ENCODE results near the gene CHURC1.

DNA sequence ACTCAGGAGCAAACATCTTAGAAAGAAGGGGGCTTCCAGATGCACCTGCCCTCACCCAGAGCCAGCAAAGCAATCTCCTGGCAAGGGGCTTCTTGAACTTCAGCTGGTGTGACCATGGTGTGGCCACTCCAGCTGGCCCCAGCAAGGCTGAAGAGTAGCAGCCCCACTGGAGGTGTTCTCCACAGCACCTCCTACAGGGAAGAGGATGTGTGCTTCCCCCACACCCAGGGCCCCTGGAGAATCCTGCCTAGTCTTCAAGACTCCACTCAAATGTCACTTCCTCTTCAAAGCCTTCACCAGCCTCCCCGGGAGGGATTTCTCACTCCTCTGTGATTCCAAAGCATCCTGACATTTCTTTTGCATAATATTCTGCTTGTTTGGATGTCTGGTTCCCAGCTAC lies 49.4 kb downstream of the CHURC1 start:
- TF ChIP-seq, protein P1, sequence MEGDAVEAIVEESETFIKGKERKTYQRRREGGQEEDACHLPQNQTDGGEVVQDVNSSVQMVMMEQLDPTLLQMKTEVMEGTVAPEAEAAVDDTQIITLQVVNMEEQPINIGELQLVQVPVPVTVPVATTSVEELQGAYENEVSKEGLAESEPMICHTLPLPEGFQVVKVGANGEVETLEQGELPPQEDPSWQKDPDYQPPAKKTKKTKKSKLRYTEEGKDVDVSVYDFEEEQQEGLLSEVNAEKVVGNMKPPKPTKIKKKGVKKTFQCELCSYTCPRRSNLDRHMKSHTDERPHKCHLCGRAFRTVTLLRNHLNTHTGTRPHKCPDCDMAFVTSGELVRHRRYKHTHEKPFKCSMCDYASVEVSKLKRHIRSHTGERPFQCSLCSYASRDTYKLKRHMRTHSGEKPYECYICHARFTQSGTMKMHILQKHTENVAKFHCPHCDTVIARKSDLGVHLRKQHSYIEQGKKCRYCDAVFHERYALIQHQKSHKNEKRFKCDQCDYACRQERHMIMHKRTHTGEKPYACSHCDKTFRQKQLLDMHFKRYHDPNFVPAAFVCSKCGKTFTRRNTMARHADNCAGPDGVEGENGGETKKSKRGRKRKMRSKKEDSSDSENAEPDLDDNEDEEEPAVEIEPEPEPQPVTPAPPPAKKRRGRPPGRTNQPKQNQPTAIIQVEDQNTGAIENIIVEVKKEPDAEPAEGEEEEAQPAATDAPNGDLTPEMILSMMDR (conservative IDR thresholded peaks at IDR 0.05; ENCODE audit: low read depth in 2 of 2), result peak in 1 of 2 experiments; percentile 46; a peak in 3 of 4 replicates
- TF ChIP-seq EZH2 (IDR thresholded peaks at IDR 0.05; ENCODE audit: low read depth, unreplicated experiment) (no peak), POLR2AphosphoS5 (IDR thresholded peaks at IDR 0.05; ENCODE audit: low read depth) (no peak), JUNB (IDR thresholded peaks at IDR 0.05; ENCODE audit: unreplicated experiment) (no peak), NANOG (IDR thresholded peaks at IDR 0.05; ENCODE audit: borderline replicate concordance) (no peak), ZNF331 (CRISPR knock-in tag; IDR thresholded peaks at IDR 0.05; ENCODE audit: low read depth) (no peak), EZH2phosphoT487 (IDR thresholded peaks at IDR 0.05; ENCODE audit: unreplicated experiment) (no peak), CREB1 (CRISPR knock-in tag; IDR thresholded peaks at IDR 0.05; ENCODE audit: low read depth) (no peak), ZNF114 (CRISPR knock-in tag; IDR thresholded peaks at IDR 0.05) (no peak)
- TF ChIP-seq, protein P2, sequence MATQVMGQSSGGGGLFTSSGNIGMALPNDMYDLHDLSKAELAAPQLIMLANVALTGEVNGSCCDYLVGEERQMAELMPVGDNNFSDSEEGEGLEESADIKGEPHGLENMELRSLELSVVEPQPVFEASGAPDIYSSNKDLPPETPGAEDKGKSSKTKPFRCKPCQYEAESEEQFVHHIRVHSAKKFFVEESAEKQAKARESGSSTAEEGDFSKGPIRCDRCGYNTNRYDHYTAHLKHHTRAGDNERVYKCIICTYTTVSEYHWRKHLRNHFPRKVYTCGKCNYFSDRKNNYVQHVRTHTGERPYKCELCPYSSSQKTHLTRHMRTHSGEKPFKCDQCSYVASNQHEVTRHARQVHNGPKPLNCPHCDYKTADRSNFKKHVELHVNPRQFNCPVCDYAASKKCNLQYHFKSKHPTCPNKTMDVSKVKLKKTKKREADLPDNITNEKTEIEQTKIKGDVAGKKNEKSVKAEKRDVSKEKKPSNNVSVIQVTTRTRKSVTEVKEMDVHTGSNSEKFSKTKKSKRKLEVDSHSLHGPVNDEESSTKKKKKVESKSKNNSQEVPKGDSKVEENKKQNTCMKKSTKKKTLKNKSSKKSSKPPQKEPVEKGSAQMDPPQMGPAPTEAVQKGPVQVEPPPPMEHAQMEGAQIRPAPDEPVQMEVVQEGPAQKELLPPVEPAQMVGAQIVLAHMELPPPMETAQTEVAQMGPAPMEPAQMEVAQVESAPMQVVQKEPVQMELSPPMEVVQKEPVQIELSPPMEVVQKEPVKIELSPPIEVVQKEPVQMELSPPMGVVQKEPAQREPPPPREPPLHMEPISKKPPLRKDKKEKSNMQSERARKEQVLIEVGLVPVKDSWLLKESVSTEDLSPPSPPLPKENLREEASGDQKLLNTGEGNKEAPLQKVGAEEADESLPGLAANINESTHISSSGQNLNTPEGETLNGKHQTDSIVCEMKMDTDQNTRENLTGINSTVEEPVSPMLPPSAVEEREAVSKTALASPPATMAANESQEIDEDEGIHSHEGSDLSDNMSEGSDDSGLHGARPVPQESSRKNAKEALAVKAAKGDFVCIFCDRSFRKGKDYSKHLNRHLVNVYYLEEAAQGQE (IDR thresholded peaks at IDR 0.05; ENCODE audit: unreplicated experiment), result no peak
- TF ChIP-seq, protein P3, sequence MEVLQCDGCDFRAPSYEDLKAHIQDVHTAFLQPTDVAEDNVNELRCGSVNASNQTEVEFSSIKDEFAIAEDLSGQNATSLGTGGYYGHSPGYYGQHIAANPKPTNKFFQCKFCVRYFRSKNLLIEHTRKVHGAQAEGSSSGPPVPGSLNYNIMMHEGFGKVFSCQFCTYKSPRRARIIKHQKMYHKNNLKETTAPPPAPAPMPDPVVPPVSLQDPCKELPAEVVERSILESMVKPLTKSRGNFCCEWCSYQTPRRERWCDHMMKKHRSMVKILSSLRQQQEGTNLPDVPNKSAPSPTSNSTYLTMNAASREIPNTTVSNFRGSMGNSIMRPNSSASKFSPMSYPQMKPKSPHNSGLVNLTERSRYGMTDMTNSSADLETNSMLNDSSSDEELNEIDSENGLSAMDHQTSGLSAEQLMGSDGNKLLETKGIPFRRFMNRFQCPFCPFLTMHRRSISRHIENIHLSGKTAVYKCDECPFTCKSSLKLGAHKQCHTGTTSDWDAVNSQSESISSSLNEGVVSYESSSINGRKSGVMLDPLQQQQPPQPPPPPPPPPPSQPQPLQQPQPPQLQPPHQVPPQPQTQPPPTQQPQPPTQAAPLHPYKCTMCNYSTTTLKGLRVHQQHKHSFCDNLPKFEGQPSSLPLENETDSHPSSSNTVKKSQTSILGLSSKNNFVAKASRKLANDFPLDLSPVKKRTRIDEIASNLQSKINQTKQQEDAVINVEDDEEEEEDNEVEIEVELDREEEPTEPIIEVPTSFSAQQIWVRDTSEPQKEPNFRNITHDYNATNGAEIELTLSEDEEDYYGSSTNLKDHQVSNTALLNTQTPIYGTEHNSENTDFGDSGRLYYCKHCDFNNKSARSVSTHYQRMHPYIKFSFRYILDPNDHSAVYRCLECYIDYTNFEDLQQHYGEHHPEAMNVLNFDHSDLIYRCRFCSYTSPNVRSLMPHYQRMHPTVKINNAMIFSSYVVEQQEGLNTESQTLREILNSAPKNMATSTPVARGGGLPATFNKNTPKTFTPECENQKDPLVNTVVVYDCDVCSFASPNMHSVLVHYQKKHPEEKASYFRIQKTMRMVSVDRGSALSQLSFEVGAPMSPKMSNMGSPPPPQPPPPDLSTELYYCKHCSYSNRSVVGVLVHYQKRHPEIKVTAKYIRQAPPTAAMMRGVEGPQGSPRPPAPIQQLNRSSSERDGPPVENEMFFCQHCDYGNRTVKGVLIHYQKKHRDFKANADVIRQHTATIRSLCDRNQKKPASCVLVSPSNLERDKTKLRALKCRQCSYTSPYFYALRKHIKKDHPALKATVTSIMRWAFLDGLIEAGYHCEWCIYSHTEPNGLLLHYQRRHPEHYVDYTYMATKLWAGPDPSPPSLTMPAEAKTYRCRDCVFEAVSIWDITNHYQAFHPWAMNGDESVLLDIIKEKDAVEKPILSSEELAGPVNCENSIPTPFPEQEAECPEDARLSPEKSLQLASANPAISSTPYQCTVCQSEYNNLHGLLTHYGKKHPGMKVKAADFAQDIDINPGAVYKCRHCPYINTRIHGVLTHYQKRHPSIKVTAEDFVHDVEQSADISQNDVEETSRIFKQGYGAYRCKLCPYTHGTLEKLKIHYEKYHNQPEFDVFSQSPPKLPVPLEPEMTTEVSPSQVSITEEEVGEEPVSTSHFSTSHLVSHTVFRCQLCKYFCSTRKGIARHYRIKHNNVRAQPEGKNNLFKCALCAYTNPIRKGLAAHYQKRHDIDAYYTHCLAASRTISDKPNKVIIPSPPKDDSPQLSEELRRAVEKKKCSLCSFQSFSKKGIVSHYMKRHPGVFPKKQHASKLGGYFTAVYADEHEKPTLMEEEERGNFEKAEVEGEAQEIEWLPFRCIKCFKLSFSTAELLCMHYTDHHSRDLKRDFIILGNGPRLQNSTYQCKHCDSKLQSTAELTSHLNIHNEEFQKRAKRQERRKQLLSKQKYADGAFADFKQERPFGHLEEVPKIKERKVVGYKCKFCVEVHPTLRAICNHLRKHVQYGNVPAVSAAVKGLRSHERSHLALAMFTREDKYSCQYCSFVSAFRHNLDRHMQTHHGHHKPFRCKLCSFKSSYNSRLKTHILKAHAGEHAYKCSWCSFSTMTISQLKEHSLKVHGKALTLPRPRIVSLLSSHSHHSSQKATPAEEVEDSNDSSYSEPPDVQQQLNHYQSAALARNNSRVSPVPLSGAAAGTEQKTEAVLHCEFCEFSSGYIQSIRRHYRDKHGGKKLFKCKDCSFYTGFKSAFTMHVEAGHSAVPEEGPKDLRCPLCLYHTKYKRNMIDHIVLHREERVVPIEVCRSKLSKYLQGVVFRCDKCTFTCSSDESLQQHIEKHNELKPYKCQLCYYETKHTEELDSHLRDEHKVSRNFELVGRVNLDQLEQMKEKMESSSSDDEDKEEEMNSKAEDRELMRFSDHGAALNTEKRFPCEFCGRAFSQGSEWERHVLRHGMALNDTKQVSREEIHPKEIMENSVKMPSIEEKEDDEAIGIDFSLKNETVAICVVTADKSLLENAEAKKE (CRISPR knock-in tag; IDR thresholded peaks at IDR 0.05), result no peak
- TF ChIP-seq, protein P4, sequence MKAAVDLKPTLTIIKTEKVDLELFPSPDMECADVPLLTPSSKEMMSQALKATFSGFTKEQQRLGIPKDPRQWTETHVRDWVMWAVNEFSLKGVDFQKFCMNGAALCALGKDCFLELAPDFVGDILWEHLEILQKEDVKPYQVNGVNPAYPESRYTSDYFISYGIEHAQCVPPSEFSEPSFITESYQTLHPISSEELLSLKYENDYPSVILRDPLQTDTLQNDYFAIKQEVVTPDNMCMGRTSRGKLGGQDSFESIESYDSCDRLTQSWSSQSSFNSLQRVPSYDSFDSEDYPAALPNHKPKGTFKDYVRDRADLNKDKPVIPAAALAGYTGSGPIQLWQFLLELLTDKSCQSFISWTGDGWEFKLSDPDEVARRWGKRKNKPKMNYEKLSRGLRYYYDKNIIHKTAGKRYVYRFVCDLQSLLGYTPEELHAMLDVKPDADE (IDR thresholded peaks at IDR 0.05), result no peak
